IMR-90 (cell line): ENCODE measurements around the gene ADGRL4. TPM values are rescaled to one million over a fixed set of nuclear protein-coding genes. Genes with fewer than 3 reads are reported as not detected.

Experiments
- ATAC-seq: fragments of 200-7000 bp; cut with Tn5 transposase; 2 replicates; pipeline ENCODE4 v1.9.1; 2020; ENCODE audit warnings: low read depth, mild to moderate bottlenecking, moderate library complexity
- BruUV-seq: library from RNA; stranded (reverse); fragments of 400-500 nt; replicated peaks from 2 replicates; lab custom pipeline; 2021; lab: Mats Ljungman, UMichigan
- CTCF ChIA-PET: fragments of 300-600 bp; formaldehyde crosslinking; extraction: SDS; loops from one replicate; lab custom pipeline; 2021; ENCODE audit warnings: antibody characterized with exemption; lab: Yijun Ruan, JAX
- POLR2A ChIA-PET: fragments of 300-600 bp; sonication (Branson Sonifier 250); formaldehyde crosslinking; loops from one replicate; lab custom pipeline; 2022; ENCODE audit warnings: antibody characterized with exemption; ENCODE audit not compliant: unreplicated experiment; lab: Charles Lee
- DNase-seq: peaks from one replicate; pipeline ENCODE4 v3.0.0; 2013
- H2AFZ ChIP-seq: replicated peaks from 2 replicates; pipeline ENCODE3; 2013; ENCODE audit warnings: low read length, mild to moderate bottlenecking; ENCODE audit not compliant: poor library complexity
- H2AK5ac ChIP-seq: 2 replicates; pipeline ENCODE4 v1.6.1; 2013; ENCODE audit warnings: low read depth, low read length, inconsistent platforms
- H2AK9ac ChIP-seq: replicated peaks from 2 replicates; pipeline ENCODE3; 2013; ENCODE audit warnings: mild to moderate bottlenecking, low read depth, low read length, moderate library complexity; ENCODE audit not compliant: poor library complexity
- H2BK120ac ChIP-seq: 2 replicates; pipeline ENCODE4 v1.6.1; 2013; ENCODE audit warnings: low read depth, low read length, inconsistent platforms
- H2BK15ac ChIP-seq: 3 replicates; pipeline ENCODE4 v1.6.1; 2013; ENCODE audit warnings: low read depth, low read length, inconsistent platforms
- H2BK20ac ChIP-seq: 2 replicates; pipeline ENCODE4 v1.6.1; 2013; ENCODE audit warnings: low read depth, mild to moderate bottlenecking, inconsistent platforms, low read length, moderate library complexity
- H2BK5ac ChIP-seq: 2 replicates; pipeline ENCODE4 v1.6.1; 2013; ENCODE audit warnings: mild to moderate bottlenecking, low read depth, low read length, inconsistent platforms; ENCODE audit not compliant: poor library complexity, severe bottlenecking
- H3K14ac ChIP-seq: replicated peaks from 2 replicates; pipeline ENCODE4 v1.6.1; 2013; ENCODE audit warnings: low read depth, low read length, inconsistent platforms
- H3K18ac ChIP-seq: 2 replicates; pipeline ENCODE4 v1.6.1; 2013; ENCODE audit warnings: low read depth, low read length, control low read depth
- H3K23ac ChIP-seq: 2 replicates; pipeline ENCODE4 v1.6.1; 2013; ENCODE audit warnings: low read depth, low read length, inconsistent platforms
- H3K27ac ChIP-seq: 2 replicates; pipeline ENCODE4 v1.5.1; 2013; ENCODE audit warnings: mild to moderate bottlenecking, control low read depth, low read length; ENCODE audit not compliant: insufficient read depth
- H3K27me3 ChIP-seq: 2 replicates; pipeline ENCODE4 v1.6.1; 2013; ENCODE audit warnings: low read length; ENCODE audit not compliant: control insufficient read depth, insufficient read depth
- H3K36me3 ChIP-seq: 2 replicates; pipeline ENCODE4 v1.6.1; 2013; ENCODE audit warnings: low read length, mixed read lengths; ENCODE audit not compliant: control insufficient read depth, insufficient read depth
- H3K4ac ChIP-seq: 2 replicates; pipeline ENCODE4 v1.6.1; 2013; ENCODE audit warnings: low read depth, low read length, inconsistent platforms
- H3K4me1 ChIP-seq: 2 replicates; pipeline ENCODE4 v1.6.1; 2013; ENCODE audit warnings: low read length, mixed read lengths; ENCODE audit not compliant: control insufficient read depth, insufficient read depth
- H3K4me2 ChIP-seq: 2 replicates; pipeline ENCODE4 v1.6.1; 2013; ENCODE audit warnings: low read depth, mild to moderate bottlenecking, control low read depth, low read length, moderate library complexity
- H3K4me3 ChIP-seq: 2 replicates; pipeline ENCODE4 v1.5.1; 2013; ENCODE audit warnings: low read depth, mild to moderate bottlenecking, control low read depth, low read length, moderate library complexity; ENCODE audit not compliant: insufficient read depth
- H3K56ac ChIP-seq: 2 replicates; pipeline ENCODE4 v1.6.1; 2013; ENCODE audit warnings: low read length, inconsistent platforms; ENCODE audit not compliant: insufficient read depth; ENCODE audit errors: extremely low read depth
- H3K79me1 ChIP-seq, 2 experiments: 2 replicates each; pipeline ENCODE4 v1.6.1; 2013; ENCODE audit warnings: low read length in 2 of 2, inconsistent platforms in 1 of 2, low read depth in 1 of 2
- H3K9ac ChIP-seq: 2 replicates; pipeline ENCODE4 v1.6.1; 2013; ENCODE audit warnings: low read depth, low read length, control low read depth
- H3K9me1 ChIP-seq: 2 replicates; pipeline ENCODE4 v1.6.1; 2013; ENCODE audit warnings: low read length, inconsistent platforms; ENCODE audit not compliant: insufficient read depth
- H3K9me3 ChIP-seq: 2 replicates; pipeline ENCODE4 v1.6.1; 2013; ENCODE audit warnings: low read length; ENCODE audit not compliant: control insufficient read depth, insufficient read depth
- H4K20me1 ChIP-seq: 2 replicates; pipeline ENCODE4 v1.6.1; 2013; ENCODE audit warnings: low read length, inconsistent platforms; ENCODE audit not compliant: insufficient read depth
- H4K5ac ChIP-seq: 2 replicates; pipeline ENCODE4 v1.6.1; 2013; ENCODE audit warnings: mild to moderate bottlenecking, low read depth, low read length, control low read depth
- H4K8ac ChIP-seq, 2 experiments: 2 replicates each; pipeline ENCODE4 v1.6.1; 2013; ENCODE audit warnings: low read depth in 2 of 2, low read length in 2 of 2, control low read depth in 1 of 2, inconsistent platforms in 1 of 2
- H4K91ac ChIP-seq: 2 replicates; pipeline ENCODE4 v1.6.1; 2013; ENCODE audit warnings: low read depth, low read length, inconsistent platforms; ENCODE audit not compliant: insufficient read depth
- RCOR1 ChIP-seq: IDR thresholded peaks from 2 replicates; pipeline ENCODE4 v1.6.1; 2012; ENCODE audit warnings: mild to moderate bottlenecking, low read length, improper control_type of control experiment; ENCODE audit not compliant: insufficient replicate concordance
- RFX5 ChIP-seq: IDR thresholded peaks from 2 replicates; pipeline ENCODE4 v1.8.0; 2012; ENCODE audit warnings: low read depth, mild to moderate bottlenecking, low read length, moderate library complexity
- SMC3 ChIP-seq: fragments of 150-350 bp; IDR thresholded peaks from 2 replicates; pipeline ENCODE4 v1.6.1; 2016; ENCODE audit warnings: low read depth, mild to moderate bottlenecking, antibody characterized with exemption, low read length, moderate library complexity
- WGBS, 2 experiments: methylation state at CpG; one replicate each; pipeline versions ENCODE4 v1.1.5 to v1.1.7; 2013; ENCODE audit warnings: missing lambda C conversion rate in 2 of 2; ENCODE audit not compliant: insufficient read length in 1 of 2; ENCODE audit errors: extremely low coverage in 2 of 2; 5-methylcytosine and 5-hydroxymethylcytosine counted together
- dilution Hi-C: fragments of 300-500 bp; cut with HindIII; formaldehyde crosslinking; loops from one replicate; pipeline ENCODE4 v1.14.3; 2018; ENCODE audit warnings: low sequenced_read_pairs; ENCODE audit not compliant: unreplicated experiment
- in situ Hi-C: fragments of 300-500 bp; cut with MboI; formaldehyde crosslinking; loops from 3 replicates; pipeline ENCODE4 v1.14.3; 2019; ENCODE audit warnings: low sequenced_read_pairs, inconsistent platforms, mixed read lengths
- intact Hi-C: fragments of 100-400 bp; cut with micrococcal nuclease; formaldehyde crosslinking; loops from 2 replicates; pipeline ENCODE4 v1.10.0; 2022
- polyA plus RNA-seq, 3 experiments: library from polyadenylated mRNA; depleted of rRNA; stranded (reverse); fragments of >200 nt; gene quantifications; 2 replicates each; pipeline ENCODE4 v1.2.3, GENCODE V29; 2012; ENCODE audit warnings: low replicate concordance in 1 of 3
- total RNA-seq: library from RNA; depleted of rRNA; stranded (reverse); fragments of >200 nt; gene quantifications from 2 replicates; pipeline ENCODE4 v1.2.3, GENCODE V29; 2012

ADGRL4 gene
- total and polyA plus RNA-seq, 2 of the 4 experiments (the other 2 are of a cell fraction): 3.2 to 4.5 TPM

- in situ Hi-C loops: no loop called here
Measured at GRCh38 chr1:78856096-78856495, 150.4 kb downstream of the ADGRL4 start.

More at GRCh38 chr1:78856096-78856495, 150.4 kb downstream of the ADGRL4 start:
- H2AFZ ChIP-seq: no peak overlapping the region
- no TSS peak for BruUV-seq
- DNase-seq (no peak), ATAC-seq (no peak)
- POLR2A ChIA-PET: no interaction called here
- H3K4me3 ChIP-seq: no peak overlapping the region
- no peak overlapping the region for H2BK120ac ChIP-seq
- no peak overlapping the region for H3K18ac ChIP-seq
- TF ChIP-seq RCOR1 (no peak), RFX5 (no peak), SMC3 (no peak)
- no peak overlapping the region for H3K4me2 ChIP-seq
- H3K36me3 ChIP-seq: no peaks in the 10 kb centered on the region
- H3K23ac ChIP-seq: no peak overlapping the region
- no peaks in the 10 kb centered on the region for H3K27me3 ChIP-seq
- no peak overlapping the region for H4K5ac ChIP-seq
- no peak overlapping the region for H3K27ac ChIP-seq
- H3K4ac ChIP-seq: no peak overlapping the region
- H2BK5ac ChIP-seq: no peak overlapping the region
- H3K9me1 ChIP-seq: no peaks in the 10 kb centered on the region
- no peak overlapping the region for H2AK9ac ChIP-seq
- no peaks in the 10 kb centered on the region for H4K20me1 ChIP-seq
- no peak overlapping the region for H2BK20ac ChIP-seq
- intact Hi-C loops (no loop called here), dilution Hi-C loops (no loop called here)
- H4K91ac ChIP-seq: no peak overlapping the region
- H3K56ac ChIP-seq: no peak overlapping the region
- H2BK15ac ChIP-seq: no peak overlapping the region
- H3K4me1 ChIP-seq: no peaks in the 10 kb centered on the region
- WGBS, 2 experiments: no CpG with 5 or more reads among the region's 2 CpGs
- H3K9me3 ChIP-seq: no peaks in the 10 kb centered on the region
- H3K14ac ChIP-seq: no peak overlapping the region
- CTCF ChIA-PET: no interaction called here
- no peak overlapping the region for H3K9ac ChIP-seq
- no peak overlapping the region for H2AK5ac ChIP-seq
- H4K8ac ChIP-seq: no peak overlapping the region
- H3K79me1 ChIP-seq: no peaks in the 10 kb centered on the region
